Activated CD8-positive, alpha-beta memory T cell treated with anti-CD3 and anti-CD28 coated beads, Interleukin-2, amount 50 U/mL, for 24 hours (primary cell): ENCODE data around the gene HECTD4.
"Not testable (repeated sequence)": the region's sequence is repeated elsewhere in the genome, so short reads cannot be mapped to it uniquely, and the experiment has no call there.

Experiments used
- DNase-seq: peaks from one replicate; pipeline ENCODE4 v3.0.0-alpha.2; 2020; ENCODE audit errors: extremely low read depth

The HECTD4 gene

DNA sequence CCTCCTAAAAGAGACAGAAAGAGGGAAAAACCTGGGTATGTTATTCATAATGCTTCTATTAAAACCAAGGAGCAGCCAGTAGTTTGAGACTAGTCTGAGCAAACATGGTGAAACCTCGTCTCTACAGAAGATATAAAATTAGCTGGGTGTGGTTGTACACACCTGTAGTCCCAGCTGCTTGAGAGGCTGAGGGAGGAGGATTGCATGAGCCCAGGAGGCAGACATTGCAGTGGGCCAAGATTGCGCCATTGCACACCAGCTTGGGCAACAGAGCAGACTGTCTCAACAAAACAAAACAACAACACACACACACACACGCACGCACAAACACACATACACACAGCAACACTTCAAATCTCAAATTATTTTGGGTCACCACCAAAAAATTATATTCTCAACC, 27.8 kb downstream of the HECTD4 start:
- no peak for DNase-seq

DNA sequence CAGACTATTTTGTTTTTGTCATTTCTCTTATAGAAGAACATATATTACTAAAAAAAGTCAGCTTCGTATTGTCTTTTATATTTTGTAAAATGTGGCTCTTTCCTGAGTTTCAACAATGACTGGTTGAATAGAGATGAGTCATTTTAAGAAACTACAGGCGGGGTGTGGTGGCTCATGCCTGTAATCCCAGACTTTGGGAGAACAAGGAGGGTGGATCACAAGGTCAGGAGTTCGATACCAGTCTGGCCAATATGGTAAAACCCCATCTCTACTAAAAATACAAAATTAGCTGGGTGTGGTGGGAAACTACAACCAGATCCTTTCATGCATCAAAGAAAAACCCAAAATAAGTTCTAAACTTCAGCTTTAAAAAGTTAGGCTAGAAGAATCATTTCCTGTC, 28.8 kb downstream of the HECTD4 start:
- no peak for DNase-seq

DNA sequence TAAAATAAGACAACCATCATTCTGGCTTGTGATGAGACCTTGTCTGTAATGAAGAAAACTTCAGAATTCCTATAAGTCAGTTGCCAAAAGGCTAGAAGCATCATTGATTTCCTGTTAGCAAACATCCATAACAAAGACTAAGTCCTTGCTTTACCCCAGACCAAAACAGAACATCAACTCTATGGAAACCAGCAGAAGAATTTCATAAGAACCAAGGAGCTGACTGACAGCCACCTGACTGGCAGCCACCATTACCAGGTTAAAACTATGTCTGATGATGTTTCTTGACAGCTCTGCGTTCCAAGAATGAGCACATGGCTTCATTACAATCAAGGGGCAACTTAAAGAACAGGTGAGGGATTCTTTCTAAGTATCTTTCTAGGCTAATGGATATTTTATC, 29.3 kb downstream of the HECTD4 start:
- no peak for DNase-seq

DNA sequence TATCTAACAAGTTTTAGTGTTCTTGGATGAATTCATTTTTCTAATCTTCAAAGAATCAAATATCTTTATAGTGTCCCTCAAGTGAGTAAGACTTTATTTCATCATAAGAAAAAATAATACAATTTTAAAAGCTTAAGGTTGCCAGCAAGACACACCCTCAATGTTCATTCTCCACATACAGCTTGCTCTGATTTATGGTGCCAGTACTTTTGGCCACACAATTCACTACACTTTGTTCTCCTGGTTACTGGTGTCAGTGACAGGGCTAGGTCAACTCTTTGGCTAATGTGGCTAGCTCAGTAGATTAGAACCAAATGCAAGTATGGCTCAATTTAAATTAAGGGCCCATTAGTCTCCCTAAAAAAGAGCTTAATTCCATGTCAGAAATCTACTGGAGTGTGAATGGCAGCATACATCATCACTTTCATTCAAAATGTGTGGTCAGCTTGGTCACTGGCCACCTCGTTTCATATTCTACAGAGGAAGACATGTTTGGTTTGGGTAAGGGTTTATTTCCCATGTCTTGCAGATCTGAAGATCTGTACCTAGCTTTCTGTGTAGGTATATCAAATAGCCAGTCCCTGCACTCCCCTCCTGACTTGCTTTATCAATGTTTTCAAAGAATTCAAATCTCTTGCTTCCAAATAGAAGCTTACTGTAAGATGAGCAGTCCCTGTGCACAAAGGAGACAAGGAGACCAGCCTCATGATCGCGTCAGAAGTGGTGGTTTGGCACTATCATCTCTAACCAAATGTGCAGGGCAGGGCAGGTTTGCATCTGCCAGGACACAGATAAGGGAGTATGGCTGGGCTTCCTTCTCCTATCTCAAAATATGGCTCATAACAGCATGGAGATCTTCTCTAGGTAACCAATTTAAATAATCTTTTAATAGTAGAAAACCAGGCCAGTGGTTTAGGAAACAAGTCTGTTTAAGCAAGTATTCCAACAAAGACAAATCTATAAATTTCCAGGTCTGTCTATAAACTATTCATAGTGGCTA, 31.3 kb downstream of the HECTD4 start:
- DNase-seq: no peak

DNA sequence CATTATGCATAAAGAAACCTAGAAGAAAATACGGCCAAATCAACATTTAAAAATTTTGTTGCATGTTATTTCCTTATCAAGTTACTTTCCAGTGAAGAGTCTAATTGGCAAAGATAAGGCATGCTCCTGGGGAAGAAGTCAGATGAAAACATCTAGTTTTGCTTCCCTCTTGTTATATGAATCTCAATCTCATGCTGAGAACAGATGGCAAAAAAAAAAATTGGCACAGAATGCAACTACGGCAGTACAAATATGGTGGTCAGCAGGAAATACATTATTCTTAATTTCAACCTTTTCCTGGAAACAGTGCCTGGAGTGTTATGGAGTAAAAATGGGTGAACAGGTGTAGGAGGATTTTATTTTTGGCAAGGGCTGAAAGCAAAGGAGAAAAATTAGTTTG, 32.8 kb downstream of the HECTD4 start:
- no peak for DNase-seq

DNA sequence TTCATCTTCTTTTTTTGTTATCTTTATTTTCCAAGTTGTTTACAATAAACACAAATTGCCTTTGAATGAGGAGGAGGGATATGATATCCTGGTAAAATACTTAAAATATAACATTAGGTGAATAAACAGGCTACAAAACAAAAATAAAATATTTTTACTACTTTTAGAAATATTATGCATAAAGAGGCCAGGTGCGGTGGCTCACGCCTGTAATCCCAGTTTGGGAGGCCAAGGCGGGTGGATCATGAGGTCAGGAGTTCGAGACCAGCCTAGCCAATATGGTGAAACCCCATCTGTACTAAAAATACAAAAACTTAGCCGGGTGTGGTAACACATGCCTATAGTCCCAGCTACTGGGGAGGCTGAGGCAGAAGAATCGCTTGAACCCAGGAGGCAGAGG, 33.3 kb downstream of the HECTD4 start:
- not testable (repeated sequence) for DNase-seq

DNA sequence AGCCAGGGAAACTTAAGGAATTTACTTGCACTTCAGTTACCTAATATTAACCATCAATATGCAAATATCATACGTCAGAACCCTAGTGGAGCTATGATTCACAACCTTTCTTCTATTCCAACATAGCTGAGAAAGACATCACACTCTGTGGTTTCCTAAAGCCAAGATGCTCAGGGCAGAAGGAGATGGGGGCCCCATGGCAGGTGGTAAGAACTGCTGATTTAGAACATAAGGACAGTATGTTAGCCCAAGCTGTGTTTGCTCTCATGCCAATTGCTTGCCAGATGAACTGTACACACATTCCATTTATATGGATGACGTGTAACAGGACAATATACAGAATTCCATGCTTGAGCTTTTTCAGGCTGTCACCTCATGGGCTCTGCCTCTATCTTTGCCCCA, 34.6 kb downstream of the HECTD4 start:
- no peak for DNase-seq

DNA sequence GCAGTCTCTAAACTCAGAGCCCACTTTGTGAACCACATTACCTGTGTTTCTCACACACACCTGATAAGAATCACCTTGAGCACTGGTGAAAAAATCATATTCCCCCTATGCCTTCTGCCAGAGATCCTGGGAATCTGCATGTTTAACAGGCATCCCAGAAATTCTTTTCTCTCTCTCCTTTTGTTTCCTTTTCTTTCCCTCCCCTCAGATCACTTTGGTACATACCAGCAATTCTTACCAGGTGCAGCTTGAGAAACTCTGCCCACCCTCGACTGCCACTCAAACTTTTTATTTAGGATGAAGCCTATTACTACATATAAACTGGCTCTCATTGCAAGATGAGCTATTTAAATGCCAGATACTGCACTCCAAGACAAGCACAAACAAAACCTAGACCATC, 36.0 kb downstream of the HECTD4 start:
- DNase-seq: no peak

DNA sequence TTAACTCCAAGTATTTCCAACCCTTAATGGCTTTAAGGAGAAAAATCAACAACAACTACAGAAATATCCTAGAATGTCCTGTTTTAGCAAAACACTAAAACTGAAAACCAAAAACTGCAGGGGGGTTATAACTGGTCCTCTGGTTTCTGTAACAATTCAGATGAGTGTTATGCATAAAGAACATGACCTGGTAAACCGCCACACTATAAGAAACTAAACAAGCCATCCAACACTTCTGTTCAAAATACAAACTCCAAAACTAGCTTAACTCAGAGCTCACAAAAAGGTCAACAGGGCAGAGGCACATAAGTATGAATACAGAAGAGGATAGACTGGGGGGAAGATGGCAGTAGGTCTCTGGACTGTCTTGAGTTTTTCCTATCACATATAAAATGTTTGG, 38.0 kb downstream of the HECTD4 start:
- no peak for DNase-seq

DNA sequence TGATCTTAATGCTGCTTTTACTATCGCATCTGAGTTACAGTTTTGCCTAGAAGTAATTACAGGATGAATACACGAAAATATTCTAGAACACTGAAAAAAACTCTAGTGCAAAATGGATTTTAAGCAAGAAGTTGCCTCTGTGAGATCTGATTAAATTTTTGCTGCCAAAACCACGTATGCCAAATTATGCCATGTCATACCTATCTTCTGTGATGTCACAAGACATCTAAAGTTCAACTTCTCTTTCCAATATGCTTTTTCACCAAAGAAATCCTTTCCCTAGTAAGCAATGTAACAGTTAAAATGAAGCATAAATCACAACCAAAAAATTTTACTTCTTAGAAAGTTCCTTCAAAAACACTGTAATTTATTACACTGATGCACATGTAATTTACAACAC, 39.6 kb downstream of the HECTD4 start:
- no peak for DNase-seq

DNA sequence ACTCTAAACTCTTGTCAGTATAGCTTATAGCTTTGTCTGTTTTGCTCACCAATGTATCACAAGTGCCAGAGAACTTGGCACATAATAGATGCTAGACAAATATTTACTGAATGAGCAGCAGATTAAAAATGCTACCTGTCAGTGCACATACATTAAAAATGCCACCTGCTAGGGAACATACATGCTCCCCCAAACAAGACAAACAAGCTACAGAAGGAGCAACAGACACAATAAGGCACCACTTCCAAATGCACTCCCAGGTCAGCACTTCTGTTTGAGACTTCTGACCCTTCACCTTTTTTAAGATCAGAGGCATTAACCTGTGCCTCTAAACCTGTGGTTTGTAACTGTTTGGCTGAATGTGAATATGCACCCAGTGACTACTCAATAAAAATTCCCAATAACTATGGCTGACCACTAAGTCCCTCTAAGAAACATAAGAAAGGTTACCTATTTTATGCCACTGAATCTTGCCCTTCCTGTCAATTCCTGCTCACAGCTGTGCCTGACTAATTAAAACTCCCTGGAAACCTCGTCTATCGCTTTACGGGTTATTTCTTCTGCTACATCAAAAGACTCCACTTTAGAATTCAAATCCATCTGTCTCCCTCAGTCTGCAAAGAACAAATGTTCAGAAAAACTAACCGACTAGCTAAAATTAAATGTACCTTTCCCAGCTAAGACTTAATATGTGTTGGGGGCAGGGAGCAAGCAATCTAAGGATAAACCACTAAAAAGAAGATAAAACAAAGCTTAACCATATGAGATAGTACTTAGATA, 41.0 kb downstream of the HECTD4 start:
- DNase-seq: no peak

DNA sequence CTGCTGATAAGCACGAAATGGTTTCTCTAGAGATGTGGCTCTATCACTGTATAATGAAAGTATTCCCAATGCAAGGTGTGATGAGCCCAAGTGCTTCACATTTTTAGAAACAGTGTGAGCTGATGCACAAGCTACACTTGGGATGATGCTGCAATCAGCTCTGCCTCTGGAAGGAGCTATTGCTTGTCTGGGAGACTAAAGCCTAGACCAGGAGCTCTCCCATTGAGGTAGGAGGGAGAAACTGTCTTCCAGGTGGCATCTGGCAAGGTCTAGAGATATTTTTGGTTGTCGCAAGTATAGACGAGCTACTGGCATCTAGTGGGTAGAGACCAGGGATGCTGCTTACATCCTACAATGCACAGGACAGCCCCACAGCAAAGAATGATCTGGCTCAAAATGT, 42.0 kb downstream of the HECTD4 start:
- no peak for DNase-seq

DNA sequence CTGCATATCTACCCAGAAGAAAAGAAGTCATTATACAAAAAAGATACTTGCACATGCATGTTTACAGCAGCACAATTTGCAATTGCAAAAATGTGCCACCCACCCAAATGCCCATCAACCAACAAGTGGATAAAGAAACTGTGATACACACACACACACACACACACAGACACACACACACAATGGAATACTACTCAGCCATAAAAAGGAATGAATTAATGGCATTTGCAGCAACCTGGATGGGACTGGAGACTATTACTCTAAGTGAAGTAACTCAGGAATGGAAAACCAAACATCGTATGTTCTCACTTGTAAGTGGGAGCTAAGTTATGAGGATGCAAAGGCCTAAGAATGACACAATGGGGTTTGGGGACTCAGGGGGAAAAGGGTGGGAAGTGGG, 47.2 kb downstream of the HECTD4 start:
- not testable (repeated sequence) for DNase-seq

DNA sequence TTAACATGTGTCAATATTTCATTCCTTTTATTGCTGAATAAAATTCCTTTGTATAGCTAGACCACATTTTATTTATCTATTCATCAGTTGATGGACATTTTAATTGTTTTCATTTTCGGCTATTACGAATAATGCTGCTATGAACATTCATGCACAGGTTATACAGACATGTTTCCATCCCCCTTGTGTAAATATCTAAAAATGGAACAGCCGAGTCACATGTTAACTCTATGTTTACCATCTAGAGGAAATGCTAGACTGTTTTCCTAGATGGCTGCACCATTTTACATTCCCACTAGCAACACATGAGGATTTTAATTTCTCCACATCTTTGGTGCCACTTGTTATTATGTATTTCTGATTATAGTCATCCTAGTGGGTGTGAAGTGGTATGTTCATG, 49.2 kb downstream of the HECTD4 start:
- DNase-seq: no peak

DNA sequence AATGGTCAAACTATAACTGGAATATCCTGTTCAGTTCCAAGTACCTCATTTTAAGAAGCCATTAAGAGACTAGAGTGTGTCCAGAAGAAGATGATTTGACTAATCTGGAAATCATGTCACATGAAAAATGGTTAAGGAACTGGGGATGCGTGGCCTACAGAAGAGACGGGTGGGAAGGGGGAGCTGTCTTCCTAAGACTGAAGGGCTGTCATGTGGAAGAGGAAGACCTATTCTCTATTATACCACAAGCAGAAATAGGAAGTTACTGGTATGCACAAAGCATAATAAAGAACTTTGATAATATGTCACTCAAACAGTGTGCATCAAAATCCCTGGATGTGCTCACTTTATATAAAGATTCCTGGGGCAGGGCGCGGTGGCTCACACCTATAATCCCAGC, 50.3 kb downstream of the HECTD4 start:
- no peak for DNase-seq

DNA sequence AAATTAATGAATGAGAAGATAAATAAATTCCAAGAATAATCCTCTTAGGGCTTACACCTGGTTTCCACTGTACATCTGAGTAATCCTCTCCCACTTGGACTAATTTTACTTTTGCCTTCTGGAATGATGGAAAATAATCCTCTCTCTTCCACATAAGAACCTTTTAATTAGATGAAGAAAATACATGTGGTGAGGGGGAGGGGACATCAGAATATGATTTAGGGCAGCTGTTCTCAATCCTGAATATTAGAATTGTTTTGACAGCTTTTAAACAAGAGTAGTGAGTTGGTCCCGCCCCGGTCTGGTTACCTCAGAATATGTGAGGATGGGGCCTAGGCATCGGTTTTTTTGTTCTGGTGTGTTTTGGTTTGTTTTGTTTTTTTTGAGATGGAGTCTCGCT, 51.5 kb downstream of the HECTD4 start:
- DNase-seq: no peak

DNA sequence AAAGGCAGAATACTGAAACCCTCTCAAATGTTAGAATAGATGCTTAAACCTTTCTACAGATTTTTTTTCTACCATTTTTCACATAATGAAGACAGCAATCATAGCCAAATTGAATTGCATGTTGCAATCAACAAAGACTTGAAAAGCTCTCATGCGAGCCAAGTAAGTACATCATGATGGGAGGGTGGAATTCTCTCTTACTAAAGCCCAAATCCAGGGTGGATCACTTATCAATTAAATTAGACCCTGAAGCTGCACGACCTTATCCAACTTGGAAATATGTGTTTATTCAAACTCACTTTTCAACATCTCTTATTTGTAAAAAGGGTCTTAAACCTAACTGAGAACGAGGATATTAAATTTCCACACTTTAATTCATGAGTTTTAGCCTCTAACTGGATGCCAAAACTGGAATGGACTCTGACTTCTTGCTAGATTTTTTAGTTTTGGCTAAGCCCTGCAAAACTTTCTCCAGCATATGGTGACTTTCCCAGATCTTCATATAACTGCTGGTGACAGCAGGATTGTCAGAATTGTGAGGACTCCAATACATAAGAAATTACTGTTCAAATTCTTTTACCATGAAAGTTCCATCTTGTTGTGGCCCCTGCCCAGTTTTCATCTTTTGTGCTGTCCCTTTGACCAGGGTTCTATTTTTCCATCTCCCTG, 53.6 kb downstream of the HECTD4 start:
- DNase-seq: no peak

DNA sequence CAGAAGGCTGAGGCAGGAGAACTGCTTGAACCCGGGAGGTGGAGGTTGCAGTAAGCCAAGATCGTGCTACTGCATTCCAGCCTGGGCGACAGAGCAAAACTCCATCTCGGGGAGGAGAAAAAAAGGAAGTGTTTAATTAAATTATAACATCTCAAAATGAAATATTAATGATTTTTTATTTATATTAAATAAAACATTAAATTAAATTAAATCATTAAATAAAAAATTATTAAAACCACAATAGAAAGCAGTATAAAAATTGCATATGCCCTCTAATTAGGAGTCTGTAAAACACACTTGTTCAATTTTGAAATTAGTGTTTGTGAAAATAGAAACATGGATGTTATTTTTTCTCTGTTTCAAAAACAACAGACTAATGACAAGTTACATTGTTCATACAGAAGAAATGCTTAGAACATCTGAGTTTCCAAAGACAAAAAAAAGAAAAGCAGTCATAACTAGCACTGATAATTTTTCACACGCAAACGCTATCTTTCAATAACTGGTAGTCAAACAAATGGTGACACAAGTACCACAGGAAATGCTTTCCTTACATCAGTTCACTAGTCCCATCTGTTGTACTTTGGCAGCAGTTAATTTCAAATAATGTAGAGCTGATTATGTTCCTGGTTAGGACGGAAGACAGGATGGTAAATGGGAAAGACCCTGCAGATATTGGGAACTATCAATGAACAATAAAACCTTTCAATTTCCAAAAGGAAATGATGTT, 54.9 kb downstream of the HECTD4 start:
- no peak for DNase-seq

DNA sequence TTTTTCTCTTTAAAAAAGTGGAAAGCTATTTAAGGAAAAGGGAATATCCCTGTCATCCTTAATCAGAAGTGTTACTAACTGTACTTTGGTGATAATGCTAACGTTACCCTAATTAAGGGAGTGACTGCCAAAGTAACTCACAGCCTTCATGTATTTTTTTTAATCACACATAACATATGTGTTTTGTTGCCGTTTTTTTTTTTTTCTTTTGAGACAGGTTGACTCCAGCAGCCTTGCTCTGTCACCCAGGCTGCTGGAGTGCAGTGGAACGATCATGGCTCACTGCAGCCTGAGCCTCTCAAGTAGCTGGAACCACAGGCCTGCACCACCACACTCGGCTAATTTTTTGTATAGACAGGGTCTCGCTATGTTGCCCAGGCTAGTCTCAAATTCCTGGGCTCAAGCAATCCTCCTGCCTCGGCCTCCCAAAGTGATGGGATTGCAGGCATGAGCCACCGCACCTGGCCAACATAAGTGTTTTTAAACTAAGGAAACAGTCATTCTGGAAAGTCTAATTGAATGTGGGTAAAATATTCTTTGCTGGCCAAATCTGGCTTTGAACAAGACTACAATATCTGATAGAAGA, 56.5 kb downstream of the HECTD4 start:
- no peak for DNase-seq

DNA sequence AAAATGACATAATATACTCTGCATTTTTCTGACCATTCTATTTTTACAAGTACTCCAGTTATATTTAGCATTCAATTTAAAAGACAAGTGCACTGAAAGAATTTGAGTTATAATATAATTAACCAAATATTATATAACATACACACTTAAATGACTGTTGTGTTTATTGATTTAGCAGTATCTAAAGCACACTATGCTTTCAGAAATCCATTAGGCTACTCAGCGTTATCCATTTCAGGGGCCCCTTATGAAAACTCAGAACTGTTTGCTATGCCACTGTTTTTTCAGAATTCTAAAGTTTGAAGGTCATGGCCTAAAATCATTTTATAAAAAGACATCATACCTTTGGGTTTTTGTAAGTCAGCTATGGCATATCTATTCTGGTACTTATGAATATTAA, 57.1 kb downstream of the HECTD4 start:
- DNase-seq: no peak

DNA sequence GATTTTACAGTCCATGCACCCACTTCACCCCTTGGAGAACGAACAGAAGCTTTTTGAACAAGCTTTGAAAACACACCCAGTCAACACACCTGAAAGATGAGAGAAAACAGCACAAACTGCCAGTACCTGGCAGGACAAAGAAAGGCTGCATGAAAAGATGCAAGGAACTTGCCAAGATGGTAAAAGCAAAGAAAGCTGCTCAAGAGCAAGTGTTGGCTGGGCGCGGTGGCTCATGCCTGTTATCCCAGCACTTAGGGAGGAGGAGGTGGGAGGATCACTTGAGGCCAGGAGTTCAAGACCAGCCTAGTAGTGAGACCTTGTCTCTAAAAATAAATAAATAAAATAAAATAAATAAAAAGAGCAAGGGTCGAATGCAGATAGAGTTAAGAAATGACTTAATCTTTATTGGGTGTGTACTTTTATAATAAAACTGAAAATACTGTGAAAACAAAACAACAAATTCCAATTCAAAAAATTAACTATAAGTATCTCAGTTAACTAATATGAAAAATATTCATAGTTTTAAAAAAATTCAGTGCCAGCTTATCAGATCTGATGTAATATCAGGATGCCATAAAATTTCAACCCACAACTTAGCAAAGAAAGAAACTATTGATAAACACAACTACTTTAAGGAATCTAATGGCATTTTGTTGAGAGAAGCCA, 59.2 kb downstream of the HECTD4 start:
- DNase-seq: no peak
